ENCODE measurements around the gene TRMT11.

The TRMT11 gene

DNA sequence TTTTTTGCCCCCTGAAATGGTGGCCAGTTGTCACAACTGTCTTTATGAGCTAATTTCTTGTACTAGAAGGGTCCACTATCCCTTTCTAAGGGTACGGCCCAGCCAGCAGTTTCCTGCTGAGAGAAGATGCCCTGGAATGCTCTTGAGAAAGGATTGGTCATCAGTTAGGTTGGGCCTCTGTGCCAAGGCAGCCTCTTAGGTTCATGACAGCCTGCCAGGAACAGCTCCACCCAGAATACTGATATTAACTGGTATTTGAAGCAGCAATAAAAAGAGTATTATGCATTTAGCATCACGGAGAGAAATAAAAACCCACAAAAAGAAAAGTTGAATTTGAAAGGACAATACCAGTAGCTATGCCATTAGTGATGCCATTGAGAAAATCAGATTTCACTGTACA is 38.7 kb upstream of the TRMT11 start:
- H3K27me3 ChIP-seq (ENCODE audit: low read length): no peaks in the 10 kb centered on the region
- TF ChIP-seq, protein P1, sequence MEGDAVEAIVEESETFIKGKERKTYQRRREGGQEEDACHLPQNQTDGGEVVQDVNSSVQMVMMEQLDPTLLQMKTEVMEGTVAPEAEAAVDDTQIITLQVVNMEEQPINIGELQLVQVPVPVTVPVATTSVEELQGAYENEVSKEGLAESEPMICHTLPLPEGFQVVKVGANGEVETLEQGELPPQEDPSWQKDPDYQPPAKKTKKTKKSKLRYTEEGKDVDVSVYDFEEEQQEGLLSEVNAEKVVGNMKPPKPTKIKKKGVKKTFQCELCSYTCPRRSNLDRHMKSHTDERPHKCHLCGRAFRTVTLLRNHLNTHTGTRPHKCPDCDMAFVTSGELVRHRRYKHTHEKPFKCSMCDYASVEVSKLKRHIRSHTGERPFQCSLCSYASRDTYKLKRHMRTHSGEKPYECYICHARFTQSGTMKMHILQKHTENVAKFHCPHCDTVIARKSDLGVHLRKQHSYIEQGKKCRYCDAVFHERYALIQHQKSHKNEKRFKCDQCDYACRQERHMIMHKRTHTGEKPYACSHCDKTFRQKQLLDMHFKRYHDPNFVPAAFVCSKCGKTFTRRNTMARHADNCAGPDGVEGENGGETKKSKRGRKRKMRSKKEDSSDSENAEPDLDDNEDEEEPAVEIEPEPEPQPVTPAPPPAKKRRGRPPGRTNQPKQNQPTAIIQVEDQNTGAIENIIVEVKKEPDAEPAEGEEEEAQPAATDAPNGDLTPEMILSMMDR (IDR thresholded peaks at IDR 0.05; ENCODE audit: insufficient read depth, low read length, poor library complexity, severe bottlenecking): no peak
- TF ChIP-seq EZH2phosphoT487 (conservative IDR thresholded peaks at IDR 0.05; ENCODE audit: low read length): no peak
- H2AFZ ChIP-seq (ENCODE audit: low read depth, low read length, severe bottlenecking): no peak overlapping the region
- H3K9me3 ChIP-seq (ENCODE audit: insufficient read depth, low read length): no peaks in the 10 kb centered on the region
- H4K20me1 ChIP-seq (ENCODE audit: low read depth, low read length): no peaks in the 10 kb centered on the region
- no peak overlapping the region for H3K4me3 ChIP-seq (ENCODE audit: insufficient read depth, low read length, poor library complexity, severe bottlenecking)
- no peak overlapping the region for H3K4me2 ChIP-seq (ENCODE audit: low read depth, low read length, poor library complexity, severe bottlenecking)
- no peaks in the 10 kb centered on the region for H3K79me2 ChIP-seq (ENCODE audit: insufficient read depth, low read length)
- H3K9ac ChIP-seq (ENCODE audit: low read length): no peak overlapping the region
- H3K27ac ChIP-seq (ENCODE audit: low read depth, low read length): no peak overlapping the region
- no peaks in the 10 kb centered on the region for H3K36me3 ChIP-seq (ENCODE audit: low read length)
- no peaks in the 10 kb centered on the region for H3K9me2 ChIP-seq (replicated peaks; ENCODE audit: insufficient read depth, low read length)
- no peaks in the 10 kb centered on the region for H3F3A ChIP-seq (ENCODE audit: insufficient read depth)

DNA sequence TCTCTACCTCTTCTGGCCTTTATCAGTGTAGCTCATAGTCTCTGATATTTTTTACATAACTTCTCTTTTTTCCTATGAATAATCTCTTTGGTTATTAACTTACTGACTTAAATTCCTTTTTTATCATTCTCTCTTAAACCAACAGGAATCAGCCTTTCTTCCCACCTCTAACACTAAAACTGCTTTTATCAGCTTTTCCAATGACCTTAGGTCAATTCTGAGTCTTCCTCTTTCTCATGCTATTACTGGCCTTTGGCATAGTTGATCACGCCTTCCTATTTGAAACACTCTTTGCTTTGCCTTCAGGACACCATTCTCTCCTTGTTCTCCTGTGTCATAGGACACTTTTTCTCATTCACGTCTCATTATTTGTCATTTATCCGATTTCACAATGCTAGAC is 37.9 kb upstream of the TRMT11 start:
- Histone ChIP-seq H3K9me3 (ENCODE audit: insufficient read depth, low read length) (no peaks in the 10 kb centered on the region), H3K27ac (ENCODE audit: low read depth, low read length) (no peak overlapping the region), H3K79me2 (ENCODE audit: insufficient read depth, low read length) (no peaks in the 10 kb centered on the region), H3K27me3 (ENCODE audit: low read length) (no peaks in the 10 kb centered on the region), H2AFZ (ENCODE audit: low read depth, low read length, severe bottlenecking) (no peak overlapping the region), H3K4me3 (ENCODE audit: insufficient read depth, low read length, poor library complexity, severe bottlenecking) (no peak overlapping the region), H3K9ac (ENCODE audit: low read length) (no peak overlapping the region), H4K20me1 (ENCODE audit: low read depth, low read length) (no peaks in the 10 kb centered on the region), H3K4me2 (ENCODE audit: low read depth, low read length, poor library complexity, severe bottlenecking) (no peak overlapping the region), H3K36me3 (ENCODE audit: low read length) (no peaks in the 10 kb centered on the region), H3K9me2 (replicated peaks; ENCODE audit: insufficient read depth, low read length) (no peaks in the 10 kb centered on the region), H3F3A (ENCODE audit: insufficient read depth) (no peaks in the 10 kb centered on the region)
- no peak for TF ChIP-seq EZH2phosphoT487 (conservative IDR thresholded peaks at IDR 0.05; ENCODE audit: low read length)
- TF ChIP-seq, protein P1 (IDR thresholded peaks at IDR 0.05; ENCODE audit: insufficient read depth, low read length, poor library complexity, severe bottlenecking): no peak

DNA sequence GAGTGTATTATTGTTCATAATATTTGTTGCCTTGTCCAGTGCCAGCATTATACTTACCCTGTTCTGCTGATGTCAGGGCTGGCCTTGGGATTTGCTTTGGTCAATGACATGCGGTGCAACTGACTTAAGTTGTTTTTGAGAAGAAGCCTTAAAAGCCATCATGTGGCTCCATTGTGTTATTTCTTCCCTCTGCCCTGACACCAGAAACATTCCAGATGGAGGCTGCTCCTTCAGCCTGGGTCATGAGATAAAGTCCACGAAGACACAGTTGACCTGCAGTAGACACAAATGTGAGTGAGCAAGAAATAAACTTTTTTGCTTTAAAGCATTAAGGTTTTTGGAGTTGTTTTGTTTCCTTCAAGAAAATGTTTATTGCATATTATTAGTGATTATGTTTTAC is 37.3 kb upstream of the TRMT11 start:
- no peak overlapping the region for H3K4me2 ChIP-seq (ENCODE audit: low read depth, low read length, poor library complexity, severe bottlenecking)
- no peaks in the 10 kb centered on the region for H3K79me2 ChIP-seq (ENCODE audit: insufficient read depth, low read length)
- H3K9me3 ChIP-seq (ENCODE audit: insufficient read depth, low read length): no peaks in the 10 kb centered on the region
- no peak overlapping the region for H3K27ac ChIP-seq (ENCODE audit: low read depth, low read length)
- no peak overlapping the region for H2AFZ ChIP-seq (ENCODE audit: low read depth, low read length, severe bottlenecking)
- no peaks in the 10 kb centered on the region for H4K20me1 ChIP-seq (ENCODE audit: low read depth, low read length)
- no peak overlapping the region for H3K4me3 ChIP-seq (ENCODE audit: insufficient read depth, low read length, poor library complexity, severe bottlenecking)
- H3K36me3 ChIP-seq (ENCODE audit: low read length): no peaks in the 10 kb centered on the region
- no peaks in the 10 kb centered on the region for H3F3A ChIP-seq (ENCODE audit: insufficient read depth)
- no peaks in the 10 kb centered on the region for H3K27me3 ChIP-seq (ENCODE audit: low read length)
- H3K9me2 ChIP-seq (replicated peaks; ENCODE audit: insufficient read depth, low read length): no peaks in the 10 kb centered on the region
- no peak for TF ChIP-seq EZH2phosphoT487 (conservative IDR thresholded peaks at IDR 0.05; ENCODE audit: low read length)
- TF ChIP-seq, protein P1 (IDR thresholded peaks at IDR 0.05; ENCODE audit: insufficient read depth, low read length, poor library complexity, severe bottlenecking): no peak
- H3K9ac ChIP-seq (ENCODE audit: low read length): no peak overlapping the region

Data from SU-DHL-6 (cell line).